NCI-H2107 treated with DMSO at 0.1 percent for 48 hours (cell line): ENCODE results near the gene ZNF324B.
"Not testable (repeated sequence)": the region's sequence is repeated elsewhere in the genome, so short reads cannot be mapped to it uniquely, and the experiment has no call there.

Experiments
- DNase-seq: peaks from one replicate; lab custom pipeline; 2025; ENCODE audit not compliant: unreplicated experiment; lab: John Stamatoyannopoulos, UW

The ZNF324B gene

GRCh38 chr19:58453743-58454142 is 2.3 kb downstream of the ZNF324B start:
- no peak for DNase-seq

- no peak for DNase-seq
Observed at GRCh38 chr19:58455306-58455705, 3.9 kb downstream of the ZNF324B start.

GRCh38 chr19:58456111-58456510 is 4.7 kb downstream of the ZNF324B start:
- no peak for DNase-seq

- DNase-seq: no peak
Observed at GRCh38 chr19:58460039-58460438, 8.6 kb downstream of the ZNF324B start.

GRCh38 chr19:58466089-58466759 is 14.8 kb downstream of the ZNF324B start:
- DNase-seq: no peak

- peak; percentile 90 for DNase-seq
Observed at GRCh38 chr19:58466760-58467589, 15.6 kb downstream of the ZNF324B start, which contains the start of gene ZNF324. Gene ZNF324 (plus strand): TSS chr19:58467080. CDS start chr19:58469186, 2,106 bp downstream.

- no peak for DNase-seq
Observed at GRCh38 chr19:58468216-58468839, 16.9 kb downstream of the ZNF324B start.

GRCh38 chr19:58469241-58470013 is 18.0 kb downstream of the ZNF324B start:
- no peak for DNase-seq

- DNase-seq: not testable (repeated sequence)
Observed at GRCh38 chr19:58470837-58471543, 19.6 kb downstream of the ZNF324B start.

- no peak for DNase-seq
Observed at GRCh38 chr19:58471736-58472135, 20.3 kb downstream of the ZNF324B start.

GRCh38 chr19:58473775-58474174 is 22.4 kb downstream of the ZNF324B start:
- no peak for DNase-seq

GRCh38 chr19:58474291-58474996 is 23.0 kb downstream of the ZNF324B start:
- no peak for DNase-seq

- DNase-seq: no peak
Observed at GRCh38 chr19:58474997-58475713, 23.7 kb downstream of the ZNF324B start.

- peak; percentile 82 for DNase-seq
Observed at GRCh38 chr19:58475714-58476497, 24.5 kb downstream of the ZNF324B start, which contains the start of gene ZNF446. Gene ZNF446 (plus strand): TSS chr19:58476352. CDS start chr19:58477219, 867 bp downstream.

- DNase-seq: no peak
Observed at GRCh38 chr19:58476498-58477015, 25.1 kb downstream of the ZNF324B start.

GRCh38 chr19:58477130-58477529 is 25.7 kb downstream of the ZNF324B start:
- no peak for DNase-seq

- no peak for DNase-seq
Observed at GRCh38 chr19:58477871-58478270, 26.4 kb downstream of the ZNF324B start.

- no peak for DNase-seq
Observed at GRCh38 chr19:58479303-58479702, 27.9 kb downstream of the ZNF324B start.
